Erythroblast (primary cell): ENCODE data around the gene MAST4.

Experiments used
- GATA1 ChIP-seq: IDR thresholded peaks from 2 replicates; pipeline ENCODE4 v1.6.1; 2011; ENCODE audit warnings: low read depth, mild to moderate bottlenecking, control low read depth, low read length, moderate library complexity
- POLR2A ChIP-seq: IDR thresholded peaks from 2 replicates; pipeline ENCODE4 v1.6.1; 2011; ENCODE audit warnings: mild to moderate bottlenecking, low read length

GRCh38 chr5:67081261-67081660 lies 485.1 kb downstream of the MAST4 start:
- TF ChIP-seq POLR2A = no peak
- no peak for TF ChIP-seq GATA1
